Endothelial cell of umbilical vein (primary cell): ENCODE measurements around the gene CYP1B1. TPM values are rescaled to one million over a fixed set of nuclear protein-coding genes. Genes with fewer than 3 reads are reported as not detected.

ENCODE experiments used
- BruUV-seq: library from RNA; stranded (reverse); fragments of 400-500 nt; replicated peaks from 2 replicates; lab custom pipeline; 2021; lab: Mats Ljungman, UMichigan
- CTCF ChIA-PET: fragments of 300-600, 350-600 bp; sonication (Branson Sonifier 250); formaldehyde crosslinking; loops from one replicate; lab custom pipeline; 2021; ENCODE audit warnings: antibody characterized with exemption, inconsistent platforms; lab: Charles Lee
- POLR2A ChIA-PET: fragments of 300-600, 350-600 bp; sonication (Branson Sonifier 250); formaldehyde crosslinking; loops from one replicate; lab custom pipeline; 2021; ENCODE audit warnings: antibody characterized with exemption, inconsistent platforms; lab: Charles Lee
- DNase-seq: peaks from one replicate; pipeline ENCODE4 v3.0.0-alpha.2; 2011; ENCODE audit warnings: low read depth, low spot score
- FAIRE-seq: peaks from 2 replicates; lab custom pipeline; 2011; peaks lifted over from hg19 to GRCh38; lab: Jason Lieb, UNC
- H2AFZ ChIP-seq: 2 replicates; pipeline ENCODE4 v1.6.0; 2012; ENCODE audit warnings: low read depth, low read length, control low read depth, inconsistent platforms
- H3K27ac ChIP-seq: 2 replicates; pipeline ENCODE4 v1.5.1; 2011; ENCODE audit warnings: low read depth, mild to moderate bottlenecking, control low read depth, low read length, moderate library complexity; ENCODE audit not compliant: insufficient read depth
- H3K27me3 ChIP-seq, 2 experiments: 2 replicates each; pipeline versions ENCODE4 v1.6.0 to v1.6.1; 2011; ENCODE audit warnings: low read length in 2 of 2, mixed read lengths in 1 of 2; ENCODE audit not compliant: control insufficient read depth in 2 of 2, insufficient read depth in 2 of 2
- H3K36me3 ChIP-seq, 2 experiments: 2 replicates in 1 of 2; 3 replicates in 1 of 2; pipeline ENCODE4 v1.5.1; 2011; ENCODE audit warnings: low read length in 2 of 2, mild to moderate bottlenecking in 1 of 2, moderate library complexity in 1 of 2; ENCODE audit not compliant: control insufficient read depth in 2 of 2, insufficient read depth in 2 of 2; ENCODE audit errors: extremely low read depth in 1 of 2
- H3K4me1 ChIP-seq: 3 replicates; pipeline ENCODE4 v1.5.1; 2011; ENCODE audit warnings: mild to moderate bottlenecking, low read length; ENCODE audit not compliant: control insufficient read depth, insufficient read depth; ENCODE audit errors: extremely low read depth
- H3K4me2 ChIP-seq: 2 replicates; pipeline ENCODE4 v1.6.1; 2011; ENCODE audit warnings: low read length, control low read depth, mixed read lengths; ENCODE audit not compliant: insufficient read depth
- H3K4me3 ChIP-seq, 3 experiments: fragments of 200-600 bp in 1 of 3; sonication (generic), shearing (Covaris generic) in 1 of 3; replicated peaks in 1 of 3; 2 replicates each; pipeline ENCODE4 v1.5.1; 2011 to 2016; ENCODE audit warnings: control low read depth in 3 of 3, low read length in 3 of 3, mild to moderate bottlenecking in 2 of 3, inconsistent platforms in 1 of 3, low read depth in 1 of 3, moderate library complexity in 1 of 3; ENCODE audit not compliant: insufficient read depth in 1 of 3
- H3K79me2 ChIP-seq: 2 replicates; pipeline ENCODE4 v1.6.0; 2012; ENCODE audit warnings: low read length, inconsistent platforms; ENCODE audit not compliant: control insufficient read depth, insufficient read depth
- H3K9ac ChIP-seq: replicated peaks from 2 replicates; pipeline ENCODE3; 2011; ENCODE audit warnings: low read length, control low read depth; ENCODE audit not compliant: insufficient read depth; ENCODE audit errors: extremely low read depth
- H3K9me1 ChIP-seq: replicated peaks from 3 replicates; pipeline ENCODE4 v1.6.0; 2011; ENCODE audit warnings: mild to moderate bottlenecking, low read length; ENCODE audit not compliant: control insufficient read depth, insufficient read depth; ENCODE audit errors: extremely low read depth
- H3K9me3 ChIP-seq: replicated peaks from 2 replicates; pipeline ENCODE4 v1.5.1; 2012; ENCODE audit warnings: low read length, inconsistent platforms; ENCODE audit not compliant: control insufficient read depth, insufficient read depth
- H4K20me1 ChIP-seq: replicated peaks from 2 replicates; pipeline ENCODE3; 2011; ENCODE audit warnings: mild to moderate bottlenecking, low read length; ENCODE audit not compliant: control insufficient read depth, insufficient read depth; ENCODE audit errors: extremely low read depth
- EZH2 ChIP-seq: IDR thresholded peaks from 2 replicates; pipeline ENCODE4 v1.6.1; 2012; ENCODE audit warnings: borderline replicate concordance, low read depth, mild to moderate bottlenecking, moderate library complexity, low read length, inconsistent platforms; ENCODE audit not compliant: severe bottlenecking
- FOS ChIP-seq: IDR thresholded peaks from 2 replicates; pipeline ENCODE4 v1.6.1; 2011; ENCODE audit warnings: mild to moderate bottlenecking, low read length, moderate library complexity, borderline replicate concordance; ENCODE audit not compliant: insufficient read depth
- GATA2 ChIP-seq: IDR thresholded peaks from 2 replicates; pipeline ENCODE4 v1.7.0; 2011; ENCODE audit warnings: low read depth, mild to moderate bottlenecking, moderate library complexity, mixed read lengths, low read length; ENCODE audit not compliant: insufficient read length, insufficient read depth
- JUN ChIP-seq: IDR thresholded peaks from 2 replicates; pipeline ENCODE4 v1.6.1; 2011; ENCODE audit warnings: borderline replicate concordance, low read depth; ENCODE audit not compliant: insufficient read length, insufficient read depth
- MAX ChIP-seq: IDR thresholded peaks from 2 replicates; pipeline ENCODE4 v1.6.1; 2011; ENCODE audit not compliant: insufficient read depth, insufficient read length
- MYC ChIP-seq: IDR thresholded peaks from one replicate; pipeline ENCODE4 v1.6.1; 2011; ENCODE audit warnings: mild to moderate bottlenecking, low read depth, low read length
- POLR2A ChIP-seq: IDR thresholded peaks from 2 replicates; pipeline ENCODE4 v1.6.1; 2012; ENCODE audit warnings: low read depth, mild to moderate bottlenecking, control low read depth, low read length
- POLR2AphosphoS5 ChIP-seq: IDR thresholded peaks from 2 replicates; pipeline ENCODE4 v1.6.1; 2012; ENCODE audit warnings: low read depth, mild to moderate bottlenecking, control low read depth, low read length, moderate library complexity; ENCODE audit not compliant: insufficient read depth
- dilution Hi-C: fragments of 300-500 bp; cut with MboI; formaldehyde crosslinking; loops from one replicate; pipeline ENCODE4 v1.15.0; 2019; ENCODE audit warnings: low sequenced_read_pairs; ENCODE audit not compliant: extremely low pct_ligation_motif_present
- intact Hi-C: fragments of 100-400 bp; cut with micrococcal nuclease; formaldehyde crosslinking; loops from one replicate; pipeline ENCODE4 v1.10.0; 2022
- polyA plus RNA-seq, 4 experiments: library from polyadenylated mRNA; depleted of rRNA in 3 of 4; stranded (reverse) in 3 of 4; unstranded in 1 of 4; fragments of >200 nt; gene quantifications; 2 replicates each; pipeline versions ENCODE4 v1.2.1 to v1.2.3, GENCODE V29; 2011 to 2012; ENCODE audit warnings: missing spikeins in 1 of 4
- total RNA-seq: library from RNA; stranded (reverse); gene quantifications from 2 replicates; pipeline ENCODE4 v1.2.3, GENCODE V29; 2021
- TF ChIP-seq, protein P1 (sequence below), 2 donors: IDR thresholded peaks; 1 replicate in 1 of 2; 2 replicates in 1 of 2; pipeline ENCODE4 v1.5.1; 2011; ENCODE audit warnings: low read length in 2 of 2, mild to moderate bottlenecking in 2 of 2, moderate library complexity in 2 of 2, control low read depth in 1 of 2, inconsistent platforms in 1 of 2, low read depth in 1 of 2; ENCODE audit not compliant: insufficient read depth in 1 of 2; ENCODE audit errors: extremely low read depth in 1 of 2

The CYP1B1 gene
- total and polyA plus RNA-seq, 2 donors (not counting 3 experiments of a cell fraction or from before 2014, with no cell fraction given) = 0.01 TPM; not detected in 1

DNA sequence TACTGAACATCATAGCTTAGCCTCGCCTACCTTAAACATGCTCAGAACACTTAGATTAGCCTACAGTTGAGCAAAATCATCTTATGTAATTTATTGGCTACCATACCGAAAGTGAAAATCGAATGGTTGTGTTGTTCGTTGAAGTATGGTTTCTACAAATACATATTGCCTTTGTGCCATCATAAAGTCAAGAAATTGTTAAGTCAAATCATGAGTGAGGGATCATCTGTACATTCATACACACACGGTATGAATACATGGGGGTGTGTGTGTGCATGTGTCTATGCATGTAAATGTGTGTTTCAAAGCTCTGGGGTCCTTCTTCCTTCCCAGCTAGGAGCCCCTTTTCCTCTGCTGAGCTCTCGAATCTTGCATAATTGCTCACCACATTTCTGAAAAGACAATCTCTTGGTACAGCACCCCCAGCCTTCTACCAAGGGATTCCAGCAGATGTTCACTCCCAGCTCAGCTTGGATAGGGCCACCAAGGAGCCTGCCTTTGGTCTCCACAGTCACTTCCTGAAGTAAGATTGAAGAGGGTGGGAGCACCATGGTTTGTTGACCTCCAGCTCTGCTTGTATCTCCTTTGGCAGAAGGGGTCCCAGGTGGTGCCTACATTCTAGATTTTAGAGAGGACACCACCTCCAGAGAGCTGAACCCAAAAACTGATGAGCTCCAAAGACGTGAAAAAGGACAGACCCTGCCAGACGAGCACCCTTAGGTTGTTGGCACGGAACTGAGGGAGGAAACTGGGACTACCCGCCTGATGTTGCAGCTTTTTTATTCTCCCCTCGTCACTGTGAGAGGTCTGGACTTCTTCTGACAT is 33.2 kb upstream of the CYP1B1 start:
- H2AFZ ChIP-seq = no peak overlapping the region
- no TSS peak for BruUV-seq
- H4K20me1 ChIP-seq = no peaks in the 10 kb centered on the region
- H3K36me3 ChIP-seq = no peaks in the 10 kb centered on the region
- no peaks in the 10 kb centered on the region for H3K79me2 ChIP-seq
- no peaks in the 10 kb centered on the region for H3K9me1 ChIP-seq
- no peaks in the 10 kb centered on the region for H3K9me3 ChIP-seq
- no peak overlapping the region for H3K4me3 ChIP-seq
- POLR2A ChIA-PET = interaction anchor here (0.7 kb wide), 1 partner anchor 21 kb away, joined by 3 read pairs; no protein-coding TSS in a partner anchor
- dilution Hi-C loops = no loop called here
- H3K4me1 ChIP-seq = peaks cover 5% of the 10 kb centered on the region
- no peak for TF ChIP-seq FOS
- no peak for TF ChIP-seq GATA2
- TF ChIP-seq POLR2A = no peak
- TF ChIP-seq, protein P1, sequence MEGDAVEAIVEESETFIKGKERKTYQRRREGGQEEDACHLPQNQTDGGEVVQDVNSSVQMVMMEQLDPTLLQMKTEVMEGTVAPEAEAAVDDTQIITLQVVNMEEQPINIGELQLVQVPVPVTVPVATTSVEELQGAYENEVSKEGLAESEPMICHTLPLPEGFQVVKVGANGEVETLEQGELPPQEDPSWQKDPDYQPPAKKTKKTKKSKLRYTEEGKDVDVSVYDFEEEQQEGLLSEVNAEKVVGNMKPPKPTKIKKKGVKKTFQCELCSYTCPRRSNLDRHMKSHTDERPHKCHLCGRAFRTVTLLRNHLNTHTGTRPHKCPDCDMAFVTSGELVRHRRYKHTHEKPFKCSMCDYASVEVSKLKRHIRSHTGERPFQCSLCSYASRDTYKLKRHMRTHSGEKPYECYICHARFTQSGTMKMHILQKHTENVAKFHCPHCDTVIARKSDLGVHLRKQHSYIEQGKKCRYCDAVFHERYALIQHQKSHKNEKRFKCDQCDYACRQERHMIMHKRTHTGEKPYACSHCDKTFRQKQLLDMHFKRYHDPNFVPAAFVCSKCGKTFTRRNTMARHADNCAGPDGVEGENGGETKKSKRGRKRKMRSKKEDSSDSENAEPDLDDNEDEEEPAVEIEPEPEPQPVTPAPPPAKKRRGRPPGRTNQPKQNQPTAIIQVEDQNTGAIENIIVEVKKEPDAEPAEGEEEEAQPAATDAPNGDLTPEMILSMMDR (IDR thresholded peaks at IDR 0.05; ENCODE audit: extremely low read depth in 1 of 2, insufficient read depth in 1 of 2, low read depth in 1 of 2, low read length in 2 of 2) = no peak
- no peak for TF ChIP-seq POLR2AphosphoS5
- no peak for TF ChIP-seq JUN
- TF ChIP-seq MAX = no peak
- no peak for TF ChIP-seq EZH2
- TF ChIP-seq MYC = no peak
- H3K27ac ChIP-seq = no peak overlapping the region
- no peak overlapping the region for H3K9ac ChIP-seq
- H3K27me3 ChIP-seq = peaks cover 0 to 10% of the 10 kb centered on the region in 2 experiments
- intact Hi-C loops = no loop called here
- H3K4me2 ChIP-seq = no peak overlapping the region
- DNase-seq = no peak
- CTCF ChIA-PET = interaction anchor here (1.0 to 1.4 kb wide), 4 partner anchors 11 to 165 kb away, joined by 3 to 4 read pairs (median 4); no protein-coding TSS in a partner anchor
- no peak for FAIRE-seq
